SK-N-SH (cell line): ENCODE data around the gene CFAP74.

ENCODE experiments used
- EP300 ChIP-seq, 2 experiments: IDR thresholded peaks; 2 replicates each; pipeline versions ENCODE4 v1.4.0 to v1.6.1; 2012; ENCODE audit warnings: borderline replicate concordance in 1 of 2, low read depth in 1 of 2, low read length in 1 of 2
- FOXJ3 ChIP-seq: sonication (generic); formaldehyde crosslinking; IDR thresholded peaks from 2 replicates; pipeline ENCODE4 v1.5.1; 2020; ENCODE audit warnings: mild to moderate bottlenecking, missing genetic modification reagents
- FOXM1 ChIP-seq: IDR thresholded peaks from 2 replicates; pipeline ENCODE4 v1.4.0; 2012; ENCODE audit warnings: low read depth, mild to moderate bottlenecking
- MXI1 ChIP-seq: IDR thresholded peaks from 2 replicates; pipeline ENCODE4 v1.6.1; 2012; ENCODE audit warnings: mild to moderate bottlenecking, low read depth, low read length, improper control_type of control experiment
- POLR2AphosphoS5 ChIP-seq: IDR thresholded peaks from 2 replicates; pipeline ENCODE4 v1.6.1; 2012; ENCODE audit warnings: low read depth, low read length
- RFX5 ChIP-seq: IDR thresholded peaks from 2 replicates; pipeline ENCODE4 v1.6.1; 2012; ENCODE audit warnings: mild to moderate bottlenecking, improper control_type of control experiment, low read length
- TAF1 ChIP-seq: IDR thresholded peaks from 2 replicates; pipeline ENCODE4 v1.6.1; 2012; ENCODE audit warnings: low read depth, mild to moderate bottlenecking, low read length, moderate library complexity, borderline replicate concordance
- TF ChIP-seq, protein P1 (sequence below): fragments of 200-600 bp; sonication (generic); IDR thresholded peaks from 2 replicates; pipeline ENCODE4 v1.6.1; 2017; ENCODE audit warnings: antibody characterized with exemption, mild to moderate bottlenecking, moderate library complexity
- TF ChIP-seq, protein P2 (sequence below): IDR thresholded peaks from 2 replicates; pipeline ENCODE4 v1.4.0; 2012; ENCODE audit warnings: low read depth, borderline replicate concordance
- TF ChIP-seq, protein P3 (sequence below): IDR thresholded peaks from 2 replicates; pipeline ENCODE4 v1.4.0; 2012; ENCODE audit warnings: low read depth

DNA sequence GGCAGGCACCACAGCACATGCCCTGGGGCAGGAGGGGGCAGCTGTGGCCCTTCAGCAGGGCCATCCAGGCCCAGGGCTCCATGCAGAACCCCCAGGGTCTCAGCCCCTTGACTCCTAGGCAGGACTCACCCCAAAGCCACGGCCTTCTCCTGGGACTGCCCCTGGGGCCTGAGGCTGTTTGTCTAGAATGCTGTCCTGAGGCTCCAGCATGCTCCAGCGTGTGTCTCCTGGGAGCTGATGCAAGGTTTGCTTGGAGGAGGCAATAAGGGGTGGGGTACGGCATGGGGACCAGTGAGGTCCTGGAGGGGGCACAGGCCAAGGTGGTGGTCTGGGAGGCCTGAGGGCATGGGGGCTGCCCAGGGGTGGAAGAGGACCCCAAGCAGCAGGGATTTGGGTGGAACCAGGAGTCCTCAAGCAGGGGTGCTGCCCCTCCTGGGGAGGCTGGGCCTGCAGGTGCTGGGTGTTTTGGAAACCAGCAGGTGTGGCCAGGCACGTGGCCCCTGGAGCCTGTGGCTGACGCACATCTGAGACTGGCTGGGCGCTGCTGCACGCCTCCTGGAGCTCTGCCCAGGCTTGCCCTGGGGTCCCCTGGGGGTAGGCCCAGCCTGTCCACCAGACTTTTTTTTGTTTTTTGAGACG is 96.4 kb downstream of the CFAP74 start:
- TF ChIP-seq, protein P1, sequence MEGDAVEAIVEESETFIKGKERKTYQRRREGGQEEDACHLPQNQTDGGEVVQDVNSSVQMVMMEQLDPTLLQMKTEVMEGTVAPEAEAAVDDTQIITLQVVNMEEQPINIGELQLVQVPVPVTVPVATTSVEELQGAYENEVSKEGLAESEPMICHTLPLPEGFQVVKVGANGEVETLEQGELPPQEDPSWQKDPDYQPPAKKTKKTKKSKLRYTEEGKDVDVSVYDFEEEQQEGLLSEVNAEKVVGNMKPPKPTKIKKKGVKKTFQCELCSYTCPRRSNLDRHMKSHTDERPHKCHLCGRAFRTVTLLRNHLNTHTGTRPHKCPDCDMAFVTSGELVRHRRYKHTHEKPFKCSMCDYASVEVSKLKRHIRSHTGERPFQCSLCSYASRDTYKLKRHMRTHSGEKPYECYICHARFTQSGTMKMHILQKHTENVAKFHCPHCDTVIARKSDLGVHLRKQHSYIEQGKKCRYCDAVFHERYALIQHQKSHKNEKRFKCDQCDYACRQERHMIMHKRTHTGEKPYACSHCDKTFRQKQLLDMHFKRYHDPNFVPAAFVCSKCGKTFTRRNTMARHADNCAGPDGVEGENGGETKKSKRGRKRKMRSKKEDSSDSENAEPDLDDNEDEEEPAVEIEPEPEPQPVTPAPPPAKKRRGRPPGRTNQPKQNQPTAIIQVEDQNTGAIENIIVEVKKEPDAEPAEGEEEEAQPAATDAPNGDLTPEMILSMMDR: no peak
- no peak for TF ChIP-seq FOXJ3 (CRISPR knock-in tag)
- TF ChIP-seq RFX5: no peak
- no peak for TF ChIP-seq MXI1
- no peak for TF ChIP-seq FOXM1
- no peak for TF ChIP-seq POLR2AphosphoS5
- TF ChIP-seq, protein P2, sequence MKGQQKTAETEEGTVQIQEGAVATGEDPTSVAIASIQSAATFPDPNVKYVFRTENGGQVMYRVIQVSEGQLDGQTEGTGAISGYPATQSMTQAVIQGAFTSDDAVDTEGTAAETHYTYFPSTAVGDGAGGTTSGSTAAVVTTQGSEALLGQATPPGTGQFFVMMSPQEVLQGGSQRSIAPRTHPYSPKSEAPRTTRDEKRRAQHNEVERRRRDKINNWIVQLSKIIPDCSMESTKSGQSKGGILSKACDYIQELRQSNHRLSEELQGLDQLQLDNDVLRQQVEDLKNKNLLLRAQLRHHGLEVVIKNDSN: no peak
- TF ChIP-seq TAF1: no peak
- TF ChIP-seq, protein P3, sequence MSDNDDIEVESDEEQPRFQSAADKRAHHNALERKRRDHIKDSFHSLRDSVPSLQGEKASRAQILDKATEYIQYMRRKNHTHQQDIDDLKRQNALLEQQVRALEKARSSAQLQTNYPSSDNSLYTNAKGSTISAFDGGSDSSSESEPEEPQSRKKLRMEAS: no peak
- no peak for TF ChIP-seq EP300 (IDR thresholded peaks at IDR 0.05; ENCODE audit: borderline replicate concordance in 1 of 2, low read depth in 1 of 2, low read length in 1 of 2)
